HepG2 (cell line): ENCODE measurements around the gene GRB2. TPM values are rescaled to one million over a fixed set of nuclear protein-coding genes. Genes with fewer than 3 reads are reported as not detected.

Experiments used
- CBX5 ChIP-seq: sonication (generic); formaldehyde crosslinking; IDR thresholded peaks from 2 replicates; pipeline ENCODE4 v1.4.0; 2020; ENCODE audit warnings: missing genetic modification reagents, borderline replicate concordance
- ERF ChIP-seq: IDR thresholded peaks from 2 replicates; pipeline ENCODE4 v1.6.1; 2018; ENCODE audit warnings: missing biosample characterization, missing genetic modification reagents
- FLYWCH1 ChIP-seq: sonication (generic); formaldehyde crosslinking; IDR thresholded peaks from 2 replicates; pipeline ENCODE4 v1.8.1; 2023; ENCODE audit warnings: mild to moderate bottlenecking, missing genetic modification reagents
- FOXM1 ChIP-seq: sonication (generic); formaldehyde crosslinking; IDR thresholded peaks from 2 replicates; pipeline ENCODE4 v1.5.0; 2020; ENCODE audit warnings: missing genetic modification reagents
- HOXA9 ChIP-seq: sonication (generic); formaldehyde crosslinking; IDR thresholded peaks from 2 replicates; pipeline ENCODE4 v1.8.1; 2022; ENCODE audit warnings: missing genetic modification reagents, mild to moderate bottlenecking, moderate library complexity, borderline replicate concordance
- KAT2B ChIP-seq: fragments of 150-350 bp; IDR thresholded peaks from 2 replicates; pipeline ENCODE4 v1.6.1; 2014; ENCODE audit warnings: low read depth, low read length, borderline replicate concordance
- KDM5B ChIP-seq: sonication (generic); formaldehyde crosslinking; IDR thresholded peaks from 2 replicates; pipeline ENCODE4 v1.4.0; 2020; ENCODE audit warnings: missing genetic modification reagents, mild to moderate bottlenecking, borderline replicate concordance
- NCOA5 ChIP-seq: sonication (generic); formaldehyde crosslinking; IDR thresholded peaks from 2 replicates; pipeline ENCODE4 v1.4.0; 2020; ENCODE audit warnings: missing genetic modification reagents
- THAP11 ChIP-seq: IDR thresholded peaks from 2 replicates; pipeline ENCODE4 v1.6.1; 2016; ENCODE audit warnings: missing biosample characterization, missing genetic modification reagents
- ZNF547 ChIP-seq: sonication (generic); formaldehyde crosslinking; IDR thresholded peaks from 2 replicates; pipeline ENCODE4 v1.5.1; 2020; ENCODE audit warnings: mild to moderate bottlenecking, missing genetic modification reagents
- polyA plus RNA-seq, 8 experiments: library from polyadenylated mRNA; depleted of rRNA in 3 of 8; stranded (reverse) in 7 of 8; unstranded in 1 of 8; fragments of >200 nt; fragmentation: Illumina TruSeq in 4 of 8; extraction: Trizol in 4 of 8; gene quantifications; 2 replicates each; pipeline versions ENCODE4 v1.2.1 to v1.2.3, GENCODE V29; 2011 to 2016; ENCODE audit warnings: low read depth in 4 of 8, missing spikeins in 1 of 8, mixed read lengths in 1 of 8; ENCODE audit not compliant: insufficient read depth in 1 of 8
- total RNA-seq, 5 experiments: library from RNA; depleted of rRNA; stranded (reverse); fragments of >200 nt; fragmentation: Illumina TruSeq; extraction: Trizol; gene quantifications; 2 replicates each; pipeline ENCODE4 v1.2.3, GENCODE V29; 2016; ENCODE audit warnings: low read depth in 1 of 5
- TF ChIP-seq, protein P1 (sequence below): sonication (generic); formaldehyde crosslinking; IDR thresholded peaks from 2 replicates; pipeline ENCODE4 v1.5.0; 2020; ENCODE audit warnings: mild to moderate bottlenecking, missing genetic modification reagents
- TF ChIP-seq, protein P2 (sequence below): sonication (generic); formaldehyde crosslinking; IDR thresholded peaks from 2 replicates; pipeline ENCODE4 v1.4.0; 2020; ENCODE audit warnings: mild to moderate bottlenecking, missing genetic modification reagents
- TF ChIP-seq, protein P3 (sequence below): sonication (generic); formaldehyde crosslinking; IDR thresholded peaks from 2 replicates; pipeline ENCODE4; 2020; ENCODE audit warnings: missing genetic modification reagents, mild to moderate bottlenecking, borderline replicate concordance
- TF ChIP-seq, protein P4 (sequence below): sonication (generic); formaldehyde crosslinking; IDR thresholded peaks from 2 replicates; pipeline ENCODE4 v1.4.0; 2020; ENCODE audit warnings: missing genetic modification reagents
- TF ChIP-seq, protein P5 (sequence below): sonication (generic); formaldehyde crosslinking; IDR thresholded peaks from 2 replicates; pipeline ENCODE4 v1.5.0; 2020; ENCODE audit warnings: missing genetic modification reagents
- TF ChIP-seq, protein P6 (sequence below): IDR thresholded peaks from 2 replicates; pipeline ENCODE4 v1.6.1; 2016; ENCODE audit warnings: low read depth, control low read depth

The GRB2 gene
- total and polyA plus RNA-seq, 2 of the 13 experiments (the other 11 are each of a cell fraction or from before 2014, with no cell fraction given), result 84.6 to 92.3 TPM

DNA sequence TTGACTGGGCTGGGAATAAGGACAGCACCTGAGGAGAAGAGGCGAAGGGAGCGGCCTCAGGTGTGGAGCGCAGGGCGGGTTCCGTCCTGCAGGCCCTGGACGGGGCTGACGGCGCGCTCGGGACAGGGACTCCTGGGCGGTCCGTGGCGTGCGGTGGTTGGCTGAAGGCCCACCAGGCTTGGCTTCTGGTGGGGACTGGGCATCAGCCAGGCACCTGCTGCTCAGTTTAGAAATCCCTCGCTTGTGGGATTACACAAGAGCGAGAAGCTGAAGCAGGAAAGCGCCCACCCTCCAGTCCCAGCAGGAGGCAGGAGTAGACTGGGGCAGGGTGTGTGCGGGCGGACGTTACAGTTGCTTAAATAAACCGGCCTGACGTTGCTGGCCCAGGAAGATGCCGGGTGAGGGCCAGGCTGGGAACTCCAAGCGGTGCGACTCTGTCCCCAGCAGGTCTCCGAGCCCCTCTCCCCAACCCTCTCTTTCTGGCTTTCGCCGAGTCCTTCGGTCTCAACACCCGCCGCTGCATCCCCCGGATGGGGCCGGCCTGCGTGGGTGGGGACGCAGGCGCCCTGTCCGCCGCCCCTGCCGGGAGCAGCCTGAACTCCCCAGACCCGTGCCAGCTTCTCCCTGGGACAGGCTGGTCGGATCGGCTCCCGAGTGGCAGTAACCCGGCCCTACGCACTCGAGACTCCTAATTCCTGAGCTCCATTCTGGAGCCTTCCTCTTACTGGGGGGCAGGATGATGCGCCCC lies 135.1 kb downstream of the GRB2 start (continued):
- TF ChIP-seq, protein P1, sequence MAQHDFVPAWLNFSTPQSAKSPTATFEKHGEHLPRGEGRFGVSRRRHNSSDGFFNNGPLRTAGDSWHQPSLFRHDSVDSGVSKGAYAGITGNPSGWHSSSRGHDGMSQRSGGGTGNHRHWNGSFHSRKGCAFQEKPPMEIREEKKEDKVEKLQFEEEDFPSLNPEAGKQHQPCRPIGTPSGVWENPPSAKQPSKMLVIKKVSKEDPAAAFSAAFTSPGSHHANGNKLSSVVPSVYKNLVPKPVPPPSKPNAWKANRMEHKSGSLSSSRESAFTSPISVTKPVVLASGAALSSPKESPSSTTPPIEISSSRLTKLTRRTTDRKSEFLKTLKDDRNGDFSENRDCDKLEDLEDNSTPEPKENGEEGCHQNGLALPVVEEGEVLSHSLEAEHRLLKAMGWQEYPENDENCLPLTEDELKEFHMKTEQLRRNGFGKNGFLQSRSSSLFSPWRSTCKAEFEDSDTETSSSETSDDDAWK (CRISPR knock-in tag), result no peak
- no peak for TF ChIP-seq FOXM1 (CRISPR knock-in tag)
- TF ChIP-seq, protein P2, sequence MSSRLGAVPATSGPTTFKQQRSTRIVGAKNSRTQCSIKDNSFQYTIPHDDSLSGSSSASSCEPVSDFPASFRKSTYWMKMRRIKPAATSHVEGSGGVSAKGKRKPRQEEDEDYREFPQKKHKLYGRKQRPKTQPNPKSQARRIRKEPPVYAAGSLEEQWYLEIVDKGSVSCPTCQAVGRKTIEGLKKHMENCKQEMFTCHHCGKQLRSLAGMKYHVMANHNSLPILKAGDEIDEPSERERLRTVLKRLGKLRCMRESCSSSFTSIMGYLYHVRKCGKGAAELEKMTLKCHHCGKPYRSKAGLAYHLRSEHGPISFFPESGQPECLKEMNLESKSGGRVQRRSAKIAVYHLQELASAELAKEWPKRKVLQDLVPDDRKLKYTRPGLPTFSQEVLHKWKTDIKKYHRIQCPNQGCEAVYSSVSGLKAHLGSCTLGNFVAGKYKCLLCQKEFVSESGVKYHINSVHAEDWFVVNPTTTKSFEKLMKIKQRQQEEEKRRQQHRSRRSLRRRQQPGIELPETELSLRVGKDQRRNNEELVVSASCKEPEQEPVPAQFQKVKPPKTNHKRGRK (CRISPR knock-in tag), result no peak
- TF ChIP-seq, protein P3, sequence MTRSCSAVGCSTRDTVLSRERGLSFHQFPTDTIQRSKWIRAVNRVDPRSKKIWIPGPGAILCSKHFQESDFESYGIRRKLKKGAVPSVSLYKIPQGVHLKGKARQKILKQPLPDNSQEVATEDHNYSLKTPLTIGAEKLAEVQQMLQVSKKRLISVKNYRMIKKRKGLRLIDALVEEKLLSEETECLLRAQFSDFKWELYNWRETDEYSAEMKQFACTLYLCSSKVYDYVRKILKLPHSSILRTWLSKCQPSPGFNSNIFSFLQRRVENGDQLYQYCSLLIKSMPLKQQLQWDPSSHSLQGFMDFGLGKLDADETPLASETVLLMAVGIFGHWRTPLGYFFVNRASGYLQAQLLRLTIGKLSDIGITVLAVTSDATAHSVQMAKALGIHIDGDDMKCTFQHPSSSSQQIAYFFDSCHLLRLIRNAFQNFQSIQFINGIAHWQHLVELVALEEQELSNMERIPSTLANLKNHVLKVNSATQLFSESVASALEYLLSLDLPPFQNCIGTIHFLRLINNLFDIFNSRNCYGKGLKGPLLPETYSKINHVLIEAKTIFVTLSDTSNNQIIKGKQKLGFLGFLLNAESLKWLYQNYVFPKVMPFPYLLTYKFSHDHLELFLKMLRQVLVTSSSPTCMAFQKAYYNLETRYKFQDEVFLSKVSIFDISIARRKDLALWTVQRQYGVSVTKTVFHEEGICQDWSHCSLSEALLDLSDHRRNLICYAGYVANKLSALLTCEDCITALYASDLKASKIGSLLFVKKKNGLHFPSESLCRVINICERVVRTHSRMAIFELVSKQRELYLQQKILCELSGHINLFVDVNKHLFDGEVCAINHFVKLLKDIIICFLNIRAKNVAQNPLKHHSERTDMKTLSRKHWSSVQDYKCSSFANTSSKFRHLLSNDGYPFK (CRISPR knock-in tag), result peak; percentile 72; the same call in 1 of the 2 replicates
- TF ChIP-seq, protein P4, sequence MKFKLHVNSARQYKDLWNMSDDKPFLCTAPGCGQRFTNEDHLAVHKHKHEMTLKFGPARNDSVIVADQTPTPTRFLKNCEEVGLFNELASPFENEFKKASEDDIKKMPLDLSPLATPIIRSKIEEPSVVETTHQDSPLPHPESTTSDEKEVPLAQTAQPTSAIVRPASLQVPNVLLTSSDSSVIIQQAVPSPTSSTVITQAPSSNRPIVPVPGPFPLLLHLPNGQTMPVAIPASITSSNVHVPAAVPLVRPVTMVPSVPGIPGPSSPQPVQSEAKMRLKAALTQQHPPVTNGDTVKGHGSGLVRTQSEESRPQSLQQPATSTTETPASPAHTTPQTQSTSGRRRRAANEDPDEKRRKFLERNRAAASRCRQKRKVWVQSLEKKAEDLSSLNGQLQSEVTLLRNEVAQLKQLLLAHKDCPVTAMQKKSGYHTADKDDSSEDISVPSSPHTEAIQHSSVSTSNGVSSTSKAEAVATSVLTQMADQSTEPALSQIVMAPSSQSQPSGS (CRISPR knock-in tag), result peak; percentile 56; the same call in 1 of the 2 replicates
- no peak; the same call in 1 of the 2 replicates for TF ChIP-seq ZNF547 (CRISPR knock-in tag)
- TF ChIP-seq FLYWCH1 (CRISPR knock-in tag), result no peak
- no peak for TF ChIP-seq NCOA5
- TF ChIP-seq, protein P5, sequence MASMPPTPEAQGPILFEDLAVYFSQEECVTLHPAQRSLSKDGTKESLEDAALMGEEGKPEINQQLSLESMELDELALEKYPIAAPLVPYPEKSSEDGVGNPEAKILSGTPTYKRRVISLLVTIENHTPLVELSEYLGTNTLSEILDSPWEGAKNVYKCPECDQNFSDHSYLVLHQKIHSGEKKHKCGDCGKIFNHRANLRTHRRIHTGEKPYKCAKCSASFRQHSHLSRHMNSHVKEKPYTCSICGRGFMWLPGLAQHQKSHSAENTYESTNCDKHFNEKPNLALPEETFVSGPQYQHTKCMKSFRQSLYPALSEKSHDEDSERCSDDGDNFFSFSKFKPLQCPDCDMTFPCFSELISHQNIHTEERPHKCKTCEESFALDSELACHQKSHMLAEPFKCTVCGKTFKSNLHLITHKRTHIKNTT (CRISPR knock-in tag), result no peak
- peak; percentile 81 for TF ChIP-seq THAP11 (CRISPR knock-in tag)
- peak; percentile 70; the same call in 1 of the 2 replicates for TF ChIP-seq KDM5B (CRISPR knock-in tag)
- peak; percentile 21; the same call in 1 of the 2 replicates for TF ChIP-seq CBX5 (CRISPR knock-in tag)
- TF ChIP-seq KAT2B, result no peak
- TF ChIP-seq, protein P6, sequence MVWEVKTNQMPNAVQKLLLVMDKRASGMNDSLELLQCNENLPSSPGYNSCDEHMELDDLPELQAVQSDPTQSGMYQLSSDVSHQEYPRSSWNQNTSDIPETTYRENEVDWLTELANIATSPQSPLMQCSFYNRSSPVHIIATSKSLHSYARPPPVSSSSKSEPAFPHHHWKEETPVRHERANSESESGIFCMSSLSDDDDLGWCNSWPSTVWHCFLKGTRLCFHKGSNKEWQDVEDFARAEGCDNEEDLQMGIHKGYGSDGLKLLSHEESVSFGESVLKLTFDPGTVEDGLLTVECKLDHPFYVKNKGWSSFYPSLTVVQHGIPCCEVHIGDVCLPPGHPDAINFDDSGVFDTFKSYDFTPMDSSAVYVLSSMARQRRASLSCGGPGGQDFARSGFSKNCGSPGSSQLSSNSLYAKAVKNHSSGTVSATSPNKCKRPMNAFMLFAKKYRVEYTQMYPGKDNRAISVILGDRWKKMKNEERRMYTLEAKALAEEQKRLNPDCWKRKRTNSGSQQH (CRISPR knock-in tag), result peak; percentile 20; the same call in 1 of the 2 replicates
- TF ChIP-seq ERF (CRISPR knock-in tag), result peak; percentile 71; the same call in 1 of the 2 replicates
- no peak for TF ChIP-seq HOXA9 (CRISPR knock-in tag)
